Prostate gland (tissue), 2 donors: Measurements from ENCODE around the gene SACM1L. TPM values are rescaled to one million over a fixed set of nuclear protein-coding genes. Genes with fewer than 3 reads are reported as not detected.
A peak's percentile ranks its signal among the peaks of the same experiment; 100 is the strongest.

Source experiments
- DNase-seq: peaks from one replicate; pipeline ENCODE4 v3.0.0-alpha.2; 2019; ENCODE audit warnings: low spot score
- H3K27ac ChIP-seq, 2 donors: fragments of 200-600 bp; sonication (generic); 2 replicates each; pipeline ENCODE4 v1.5.1; 2017 to 2019
- H3K27me3 ChIP-seq: fragments of 200-600 bp; sonication (generic); replicated peaks from 2 replicates; pipeline ENCODE4 v1.5.1; 2019; ENCODE audit not compliant: insufficient read depth
- H3K36me3 ChIP-seq, 2 donors: fragments of 200-600 bp; sonication (generic); 1 replicate in 1 of 2; 2 replicates in 1 of 2; pipeline versions ENCODE4 v1.5.1 to v1.8.1; 2017 to 2019
- H3K4me1 ChIP-seq: fragments of 200-600 bp; sonication (generic); replicated peaks from 2 replicates; pipeline ENCODE4 v1.5.1; 2019
- H3K4me3 ChIP-seq, 2 donors: fragments of 200-600 bp; sonication (generic); 2 replicates each; pipeline ENCODE4 v1.5.1; 2017 to 2019
- H3K9me3 ChIP-seq: fragments of 200-600 bp; sonication (generic); 2 replicates; pipeline ENCODE4 v1.5.1; 2017
- CTCF ChIP-seq, 4 experiments: fragments of 200-600 bp in 2 of 4; fragments of 450-650 bp in 2 of 4; sonication (generic) in 2 of 4; IDR thresholded peaks; 1 replicate in 3 of 4; 2 replicates in 1 of 4; pipeline ENCODE4 v1.5.1; 2016 to 2019; ENCODE audit warnings: antibody characterized with exemption in 4 of 4, mild to moderate bottlenecking in 2 of 4, moderate library complexity in 2 of 4
- POLR2A ChIP-seq: fragments of 450-650 bp; IDR thresholded peaks from one replicate; pipeline ENCODE4 v1.6.1; 2016; ENCODE audit warnings: antibody characterized with exemption, mild to moderate bottlenecking
- POLR2AphosphoS5 ChIP-seq: sonication (generic); formaldehyde crosslinking; IDR thresholded peaks from one replicate; pipeline ENCODE4 v1.6.1; 2017; ENCODE audit warnings: antibody characterized with exemption
- WGBS: methylation state at CpG from one replicate; pipeline ENCODE4 v1.1.5; 2018; 5-methylcytosine and 5-hydroxymethylcytosine counted together
- intact Hi-C: fragments of 100-400 bp; cut with DNase I; formaldehyde crosslinking; loops from one replicate; pipeline ENCODE4 v1.14.2; 2022
- total RNA-seq, 2 donors: library from RNA; depleted of rRNA; stranded (reverse); fragments of >200 nt; gene quantifications; one replicate each; pipeline ENCODE4 v1.1.0, GENCODE V29; 2016

Gene SACM1L
- total RNA-seq, 2 donors from 2014 or later = 56.6 to 62.8 TPM

DNA sequence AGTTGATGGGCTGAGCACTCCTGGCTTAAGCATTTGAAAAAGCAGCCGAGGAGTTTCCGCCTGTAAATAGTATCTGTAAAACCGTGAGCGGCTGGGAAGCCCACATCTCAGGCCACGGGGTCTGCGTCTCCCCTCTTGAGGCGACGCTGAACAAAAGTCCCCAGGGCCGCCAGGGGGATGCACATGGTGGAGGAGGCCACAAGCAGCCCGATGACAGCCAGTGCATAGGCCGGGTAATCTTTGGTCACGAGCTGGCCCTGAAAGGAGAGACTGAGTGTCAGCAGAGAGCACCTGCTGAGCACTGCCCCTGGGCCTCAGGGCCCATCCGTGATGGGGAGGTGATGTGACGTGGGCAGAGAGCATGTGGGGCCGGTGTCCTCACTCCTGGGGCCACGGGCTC lies 69.7 kb downstream of the SACM1L start:
- WGBS = 80% methylated on average over 16 of the region's 16 CpGs
- DNase-seq = no peak
- intact Hi-C loops = no loop called here

DNA sequence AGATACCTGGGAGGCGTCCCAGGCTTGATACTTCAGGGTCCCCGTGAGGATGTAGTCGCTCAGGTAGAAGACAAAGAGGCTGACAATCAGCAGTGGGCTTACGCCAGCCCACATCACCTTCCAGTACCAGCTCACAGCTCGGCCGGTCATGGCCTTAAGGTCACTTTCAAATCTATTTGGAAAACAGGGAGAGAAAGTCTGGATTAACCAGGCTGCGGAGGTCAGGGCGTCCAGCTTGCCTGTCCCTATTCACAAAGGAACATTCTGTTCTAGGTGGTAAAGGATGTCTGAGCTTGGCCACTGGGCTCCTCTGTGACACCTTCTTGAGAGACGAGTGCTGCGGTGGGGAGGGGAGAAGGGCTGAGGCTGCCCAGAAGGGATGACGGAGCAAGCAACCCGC lies 70.7 kb downstream of the SACM1L start:
- H3K4me1 ChIP-seq = no peaks in the 10 kb centered on the region
- DNase-seq = no peak
- H3K27me3 ChIP-seq = no peaks in the 10 kb centered on the region
- H3K4me3 ChIP-seq = no peak overlapping the region
- WGBS = 86% methylated on average over 12 of the region's 12 CpGs
- no peaks in the 10 kb centered on the region for H3K9me3 ChIP-seq
- no peaks in the 10 kb centered on the region for H3K36me3 ChIP-seq
- intact Hi-C loops = loop anchor here (5.0 kb wide), 3 partner anchors 147 to 322 kb away; no protein-coding TSS in a partner anchor
- TF ChIP-seq POLR2AphosphoS5 (no peak), POLR2A (no peak), CTCF (IDR thresholded peaks at IDR 0.05) (no peak)
- H3K27ac ChIP-seq = no peak overlapping the region

More for the DNA sequence above, 69.7 kb downstream of the SACM1L start:
- no peak overlapping the region for H3K4me3 ChIP-seq
- no peaks in the 10 kb centered on the region for H3K36me3 ChIP-seq
- no peaks in the 10 kb centered on the region for H3K9me3 ChIP-seq
- H3K27ac ChIP-seq = no peak overlapping the region
- H3K27me3 ChIP-seq = no peaks in the 10 kb centered on the region
- H3K4me1 ChIP-seq = no peaks in the 10 kb centered on the region
- no peak for TF ChIP-seq CTCF (IDR thresholded peaks at IDR 0.05)
- no peak for TF ChIP-seq POLR2A
- no peak for TF ChIP-seq POLR2AphosphoS5

- intact Hi-C loops = loop anchor here (5.0 kb wide), 3 partner anchors 146 to 321 kb away; no protein-coding TSS in a partner anchor
Measured at GRCh38 chr3:45760878-45761711, 71.9 kb downstream of the SACM1L start.

DNA sequence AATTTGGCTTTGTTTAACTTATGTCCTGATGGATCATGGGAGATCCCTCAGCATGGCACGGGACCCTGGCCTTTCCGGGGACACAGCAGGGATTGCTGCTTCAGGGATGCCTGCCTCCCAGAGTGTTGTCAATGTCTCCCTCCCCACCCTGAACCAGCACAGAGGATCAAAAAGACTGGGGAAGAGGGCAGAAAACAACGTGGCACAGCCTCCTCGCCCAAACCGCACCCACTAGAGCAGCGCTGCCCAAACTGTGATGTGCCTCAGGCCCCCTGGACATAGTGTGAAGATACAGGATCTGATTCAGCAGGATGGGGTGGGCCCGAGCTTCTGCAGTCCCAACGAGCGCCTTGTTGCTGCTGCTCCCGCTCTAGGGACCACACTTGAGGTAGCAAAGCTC lies 72.6 kb downstream of the SACM1L start:
- no peaks in the 10 kb centered on the region for H3K9me3 ChIP-seq
- H3K36me3 ChIP-seq = no peaks in the 10 kb centered on the region
- no peak overlapping the region for H3K4me3 ChIP-seq
- TF ChIP-seq POLR2A (no peak), CTCF (IDR thresholded peaks at IDR 0.05) (no peak), POLR2AphosphoS5 (no peak)
- intact Hi-C loops = loop anchor here (5.0 kb wide), 3 partner anchors 145 to 320 kb away; no protein-coding TSS in a partner anchor
- 88% methylated on average over 10 of the region's 10 CpGs for WGBS
- H3K4me1 ChIP-seq = no peaks in the 10 kb centered on the region
- no peak for DNase-seq
- H3K27me3 ChIP-seq = no peaks in the 10 kb centered on the region
- no peak overlapping the region for H3K27ac ChIP-seq

More at GRCh38 chr3:45760878-45761711, 71.9 kb downstream of the SACM1L start:
- Histone ChIP-seq H3K4me3 (no peak overlapping the region), H3K27me3 (no peaks in the 10 kb centered on the region), H3K36me3 (no peaks in the 10 kb centered on the region), H3K27ac (no peak overlapping the region), H3K4me1 (no peaks in the 10 kb centered on the region), H3K9me3 (no peaks in the 10 kb centered on the region)
- WGBS = 38% methylated on average over 14 of the region's 14 CpGs
- peak; percentile 37 for DNase-seq
- TF ChIP-seq POLR2AphosphoS5 (no peak), POLR2A (no peak), CTCF (IDR thresholded peaks at IDR 0.05) (peak; percentile 31 to 77 (median 64))
